Karpas-422 (cell line): ENCODE measurements around the gene OR1D5. TPM values are rescaled to one million over a fixed set of nuclear protein-coding genes. Genes with fewer than 3 reads are reported as not detected.
"Not testable (repeated sequence)": the region's sequence is repeated elsewhere in the genome, so short reads cannot be mapped to it uniquely, and the experiment has no call there.

Experiments
- DNase-seq: peaks from one replicate; pipeline ENCODE4 v3.0.0-alpha.2; 2015
- H2AFZ ChIP-seq: fragments of 200-600 bp; sonication (generic); 2 replicates; pipeline ENCODE4 v1.6.1; 2014; ENCODE audit warnings: antibody characterized with exemption, low read length, mixed read lengths
- H3K27ac ChIP-seq: fragments of 200-600 bp; sonication (generic); 2 replicates; pipeline ENCODE4 v1.5.1; 2014; ENCODE audit warnings: mild to moderate bottlenecking, low read length, moderate library complexity
- H3K27me3 ChIP-seq: fragments of 200-600 bp; sonication (generic); 2 replicates; pipeline ENCODE4 v1.6.1; 2014; ENCODE audit warnings: low read length, mixed read lengths
- H3K36me3 ChIP-seq: fragments of 200-600 bp; sonication (generic); 2 replicates; pipeline ENCODE4 v1.6.1; 2014; ENCODE audit warnings: low read length, mixed read lengths; ENCODE audit not compliant: insufficient read depth
- H3K4me1 ChIP-seq: fragments of 200-600 bp; sonication (generic); 2 replicates; pipeline ENCODE4 v1.6.1; 2014; ENCODE audit warnings: mild to moderate bottlenecking, low read length, mixed read lengths
- H3K4me2 ChIP-seq: fragments of 200-600 bp; sonication (generic); 2 replicates; pipeline ENCODE4 v1.6.1; 2014; ENCODE audit warnings: low read length, low read depth, mild to moderate bottlenecking; ENCODE audit not compliant: poor library complexity, severe bottlenecking
- H3K4me3 ChIP-seq: fragments of 200-600 bp; sonication (generic); 2 replicates; pipeline ENCODE4 v1.5.1; 2014; ENCODE audit warnings: mild to moderate bottlenecking, antibody characterized with exemption, low read length, mixed read lengths
- H3K79me2 ChIP-seq: fragments of 200-600 bp; sonication (generic); 2 replicates; pipeline ENCODE4 v1.6.1; 2014; ENCODE audit warnings: mild to moderate bottlenecking, low read length, mixed read lengths
- H3K9ac ChIP-seq: fragments of 200-600 bp; sonication (generic); 2 replicates; pipeline ENCODE4 v1.6.0; 2014; ENCODE audit warnings: low read length
- H3K9me2 ChIP-seq: fragments of 200-600 bp; sonication (generic), shearing (Covaris generic); replicated peaks from 2 replicates; pipeline ENCODE4 v1.6.0; 2014; ENCODE audit warnings: mild to moderate bottlenecking, low read length, moderate library complexity; ENCODE audit not compliant: insufficient read depth
- H3K9me3 ChIP-seq: fragments of 300-700, 200-600 bp; sonication (generic); 2 replicates; pipeline ENCODE4 v1.6.1; 2014; ENCODE audit warnings: low read length, mixed read lengths
- H4K20me1 ChIP-seq: fragments of 200-600 bp; sonication (generic); 2 replicates; pipeline ENCODE4 v1.6.1; 2014; ENCODE audit warnings: mild to moderate bottlenecking, antibody characterized with exemption, low read length, low read depth; ENCODE audit not compliant: insufficient read depth
- total RNA-seq: library from RNA; depleted of rRNA; stranded (reverse); fragments of >200 nt; shearing (Covaris generic); gene quantifications from 2 replicates; pipeline ENCODE4 v1.2.3, GENCODE V29; 2014; ENCODE audit warnings: low replicate concordance

The OR1D5 gene
- total RNA-seq, 1 experiment from 2014 or later: not detected

GRCh38 chr17:3035256-3035967 lies 28.0 kb downstream of the OR1D5 start:
- no peak overlapping the region for H3K4me3 ChIP-seq
- H3K36me3 ChIP-seq: 0 out of 2 replicates have a peak, but pooled peaks cover under 1% of the 10 kb centered on the region
- no peaks in the 10 kb centered on the region for H3K79me2 ChIP-seq
- H3K9me3 ChIP-seq: no peaks in the 10 kb centered on the region
- no peak overlapping the region for H3K4me2 ChIP-seq
- H3K9me2 ChIP-seq: no peaks in the 10 kb centered on the region
- H2AFZ ChIP-seq: no peak overlapping the region
- H3K4me1 ChIP-seq: no peaks in the 10 kb centered on the region
- no peak overlapping the region for H3K27ac ChIP-seq
- no peaks in the 10 kb centered on the region for H3K27me3 ChIP-seq
- no peak for DNase-seq
- H3K9ac ChIP-seq: no peak overlapping the region
- H4K20me1 ChIP-seq: no peaks in the 10 kb centered on the region

GRCh38 chr17:3034578-3034920 lies 28.9 kb downstream of the OR1D5 start:
- Histone ChIP-seq H3K4me1 (no peaks in the 10 kb centered on the region), H3K27me3 (no peaks in the 10 kb centered on the region), H3K4me2 (no peak overlapping the region), H3K4me3 (no peak overlapping the region), H4K20me1 (no peaks in the 10 kb centered on the region), H3K36me3 (0 out of 2 replicates have a peak, but pooled peaks cover 3% of the 10 kb centered on the region), H3K27ac (no peak overlapping the region), H3K9me2 (no peaks in the 10 kb centered on the region), H2AFZ (no peak overlapping the region), H3K9me3 (no peaks in the 10 kb centered on the region), H3K79me2 (no peaks in the 10 kb centered on the region), H3K9ac (no peak overlapping the region)
- DNase-seq: no peak

GRCh38 chr17:3033741-3034577 lies 29.4 kb downstream of the OR1D5 start:
- no peaks in the 10 kb centered on the region for H3K9me3 ChIP-seq
- H3K9ac ChIP-seq: no peak overlapping the region
- no peaks in the 10 kb centered on the region for H4K20me1 ChIP-seq
- H3K79me2 ChIP-seq: no peaks in the 10 kb centered on the region
- H3K27me3 ChIP-seq: no peaks in the 10 kb centered on the region
- 0 out of 2 replicates have a peak, but pooled peaks cover 3% of the 10 kb centered on the region for H3K36me3 ChIP-seq
- no peaks in the 10 kb centered on the region for H3K4me1 ChIP-seq
- no peak for DNase-seq
- H3K4me3 ChIP-seq: no peak overlapping the region
- no peak overlapping the region for H3K4me2 ChIP-seq
- H2AFZ ChIP-seq: no peak overlapping the region
- H3K27ac ChIP-seq: no peak overlapping the region
- no peaks in the 10 kb centered on the region for H3K9me2 ChIP-seq

GRCh38 chr17:3033248-3033640 lies 30.2 kb downstream of the OR1D5 start:
- DNase-seq: no peak
- H3K9me2 ChIP-seq: no peaks in the 10 kb centered on the region
- H3K9ac ChIP-seq: no peak overlapping the region
- H3K4me1 ChIP-seq: no peaks in the 10 kb centered on the region
- no peak overlapping the region for H2AFZ ChIP-seq
- no peak overlapping the region for H3K27ac ChIP-seq
- no peaks in the 10 kb centered on the region for H3K79me2 ChIP-seq
- no peaks in the 10 kb centered on the region for H3K9me3 ChIP-seq
- H4K20me1 ChIP-seq: no peaks in the 10 kb centered on the region
- no peaks in the 10 kb centered on the region for H3K27me3 ChIP-seq
- H3K4me3 ChIP-seq: no peak overlapping the region
- no peak overlapping the region for H3K4me2 ChIP-seq
- 0 out of 2 replicates have a peak, but pooled peaks cover 3% of the 10 kb centered on the region for H3K36me3 ChIP-seq

- Histone ChIP-seq H3K4me2 (no peak overlapping the region), H3K36me3 (0 out of 2 replicates have a peak, but pooled peaks cover 3% of the 10 kb centered on the region), H3K4me3 (no peak overlapping the region), H3K27me3 (no peaks in the 10 kb centered on the region), H4K20me1 (no peaks in the 10 kb centered on the region), H3K79me2 (no peaks in the 10 kb centered on the region), H3K9me2 (no peaks in the 10 kb centered on the region), H2AFZ (no peak overlapping the region), H3K9ac (no peak overlapping the region), H3K4me1 (no peaks in the 10 kb centered on the region), H3K9me3 (no peaks in the 10 kb centered on the region), H3K27ac (no peak overlapping the region)
- DNase-seq: no peak
These were observed 30.9 kb downstream of the OR1D5 start for GRCh38 chr17:3032258-3033247.

- H3K9me2 ChIP-seq, H3K4me2 ChIP-seq, H3K27me3 ChIP-seq, H3K79me2 ChIP-seq, H3K9me3 ChIP-seq, H3K4me1 ChIP-seq, H3K4me3 ChIP-seq, H3K27ac ChIP-seq, H4K20me1 ChIP-seq, H2AFZ ChIP-seq, H3K36me3 ChIP-seq, H3K9ac ChIP-seq, DNase-seq: not testable (repeated sequence)
These were observed 32.4 kb downstream of the OR1D5 start for GRCh38 chr17:3030852-3031470.

- H3K4me1 ChIP-seq: no peaks in the 10 kb centered on the region
- no peak overlapping the region for H3K9ac ChIP-seq
- H3K27me3 ChIP-seq: no peaks in the 10 kb centered on the region
- H3K9me3 ChIP-seq: no peaks in the 10 kb centered on the region
- H3K79me2 ChIP-seq: no peaks in the 10 kb centered on the region
- H3K36me3 ChIP-seq: 0 out of 2 replicates have a peak, but pooled peaks cover 3% of the 10 kb centered on the region
- H4K20me1 ChIP-seq: no peaks in the 10 kb centered on the region
- no peak overlapping the region for H3K4me2 ChIP-seq
- H2AFZ ChIP-seq: no peak overlapping the region
- no peaks in the 10 kb centered on the region for H3K9me2 ChIP-seq
- no peak overlapping the region for H3K27ac ChIP-seq
- no peak for DNase-seq
- no peak overlapping the region for H3K4me3 ChIP-seq
These were observed 33.3 kb downstream of the OR1D5 start for GRCh38 chr17:3030096-3030495.
